Measurements from ENCODE around the gene LYPD3.
A peak's percentile ranks its signal among the peaks of the same experiment; 100 is the strongest.
"Not testable (repeated sequence)": the region's sequence is repeated elsewhere in the genome, so short reads cannot be mapped to it uniquely, and the experiment has no call there.

LYPD3 gene

DNA sequence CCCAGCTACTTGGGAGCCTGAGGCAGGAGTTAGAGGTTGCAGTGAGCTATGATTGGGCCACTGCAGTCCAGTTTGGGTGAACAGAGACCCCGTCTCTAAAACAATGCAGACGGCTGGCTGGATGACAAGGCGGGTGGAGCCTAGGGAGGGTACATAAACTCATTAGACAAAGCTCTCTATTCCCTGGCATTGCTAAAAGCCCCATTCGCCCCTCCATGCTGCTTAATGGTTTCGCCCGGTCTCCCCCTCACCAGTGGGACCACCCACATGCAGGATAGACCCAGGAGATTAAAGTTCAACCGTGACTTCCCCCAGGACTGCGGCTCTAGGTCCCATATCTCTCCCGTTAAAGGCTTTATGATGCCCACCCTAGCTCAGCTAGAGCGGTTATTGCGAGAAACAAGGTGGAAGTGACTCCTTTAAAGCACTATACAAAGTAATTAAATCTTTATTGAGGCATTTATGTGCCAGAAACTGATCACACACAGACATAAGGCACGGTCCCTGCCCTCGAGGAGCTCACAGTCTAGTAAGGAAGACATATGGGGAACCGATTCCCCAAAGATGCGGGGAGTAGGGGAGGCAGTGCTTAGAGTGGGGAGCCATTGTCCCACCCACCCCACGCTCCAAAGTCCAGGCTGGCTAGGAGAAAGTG is 4.9 kb downstream of the LYPD3 start:
- no peak for DNase-seq

GRCh38 chr19:43457809-43458208 is 7.6 kb downstream of the LYPD3 start:
- peak in 1 of 2 experiments; percentile 12 for DNase-seq

DNA sequence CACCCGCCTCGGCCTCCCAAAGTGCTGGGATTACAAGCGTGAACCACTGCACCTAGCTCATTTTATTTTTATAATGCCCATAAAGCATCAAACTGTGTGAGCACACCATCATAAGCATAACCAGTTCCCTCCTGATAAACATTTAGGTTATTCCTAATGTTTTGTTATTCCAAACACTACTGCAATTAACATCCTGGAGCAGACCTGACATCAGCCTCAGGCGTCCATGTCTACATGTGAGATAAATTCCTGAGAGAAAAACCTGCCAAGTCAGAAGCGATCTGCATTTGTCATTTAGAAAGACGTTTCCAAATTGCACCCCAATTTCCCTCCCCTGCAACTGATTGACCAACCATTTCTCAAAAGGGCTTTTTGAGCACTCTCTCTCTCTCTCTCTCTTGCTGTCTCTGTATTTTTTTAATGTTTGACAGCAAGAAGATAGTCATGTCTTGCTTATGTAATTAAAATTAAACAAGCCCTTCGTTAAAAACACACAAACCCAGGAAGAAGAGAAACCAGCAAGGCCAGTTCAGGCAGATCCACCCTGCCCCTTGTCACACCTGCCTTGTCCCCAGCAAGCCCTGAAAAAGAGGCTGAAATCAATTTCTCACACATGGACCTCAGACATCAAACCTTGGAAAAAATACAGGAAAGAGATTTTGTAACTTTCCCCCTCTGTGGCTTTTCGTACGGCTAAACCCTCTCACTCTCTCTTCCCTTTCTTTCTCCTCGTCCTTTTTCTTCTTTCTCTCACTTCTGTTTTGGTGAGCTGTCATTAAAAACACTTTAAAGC is 9.9 kb downstream of the LYPD3 start:
- DNase-seq, result peak; percentile 16 to 28

DNA sequence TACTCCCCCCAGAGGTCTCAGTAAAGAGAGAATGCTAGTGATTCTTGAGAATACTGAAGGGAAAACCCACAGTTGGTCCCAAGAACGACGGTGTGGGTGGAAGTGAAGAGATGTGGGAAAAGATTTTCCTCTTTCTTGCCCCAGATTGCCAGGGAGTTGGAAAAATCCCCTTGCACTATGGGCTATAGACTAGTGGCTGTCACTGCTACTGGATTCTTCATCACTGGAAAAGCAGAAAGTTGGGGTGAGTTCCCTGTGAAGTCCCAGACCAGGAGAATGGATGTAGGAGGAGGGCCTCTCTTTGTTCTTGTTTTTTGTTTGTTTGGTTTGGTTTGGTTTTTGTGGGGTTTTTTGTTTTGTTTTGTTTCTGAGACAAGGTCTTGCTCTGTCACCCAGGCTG is 11.4 kb downstream of the LYPD3 start:
- no peak for DNase-seq

DNA sequence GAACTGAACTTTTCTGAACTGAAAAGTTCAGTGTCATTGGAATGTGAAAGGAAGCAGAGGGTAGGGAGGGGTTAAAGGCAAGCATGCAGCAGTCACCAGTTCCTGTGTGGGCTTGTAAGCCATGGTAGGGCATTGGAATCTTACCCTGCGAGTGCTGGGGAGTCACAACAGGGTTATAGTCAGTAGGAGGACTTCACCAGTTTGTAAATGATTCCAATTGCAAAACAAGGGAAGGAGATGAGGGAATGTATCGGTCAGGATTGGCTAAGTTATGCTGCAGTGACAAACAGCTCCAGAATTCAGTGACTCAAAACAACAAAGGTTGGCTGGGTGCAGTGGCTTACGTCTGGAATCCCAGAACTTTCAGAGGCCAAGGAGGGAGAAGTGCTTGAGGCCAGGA is 12.8 kb downstream of the LYPD3 start:
- DNase-seq, result no peak

DNA sequence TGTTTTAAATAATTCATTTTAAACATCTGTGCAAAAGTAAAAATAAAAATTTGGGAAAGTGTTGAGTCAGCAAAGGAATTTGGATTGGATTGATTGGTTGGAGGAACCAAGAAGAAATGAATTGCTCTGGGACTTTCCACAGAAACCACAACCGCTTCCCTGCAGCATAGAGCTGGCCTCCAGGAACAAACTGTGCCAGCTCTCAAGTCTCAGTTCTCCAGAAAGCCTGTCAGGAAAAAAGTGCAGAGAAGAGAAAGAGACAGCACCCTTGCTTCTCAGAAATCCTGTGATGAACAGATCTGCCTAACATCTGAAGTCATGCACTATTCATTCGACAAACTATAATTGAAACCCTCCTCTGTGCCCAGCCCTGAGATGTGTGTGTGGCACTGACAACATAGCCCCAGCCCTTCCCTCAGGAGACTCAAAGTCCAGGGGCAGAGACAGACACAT is 14.8 kb downstream of the LYPD3 start:
- no peak for DNase-seq

DNA sequence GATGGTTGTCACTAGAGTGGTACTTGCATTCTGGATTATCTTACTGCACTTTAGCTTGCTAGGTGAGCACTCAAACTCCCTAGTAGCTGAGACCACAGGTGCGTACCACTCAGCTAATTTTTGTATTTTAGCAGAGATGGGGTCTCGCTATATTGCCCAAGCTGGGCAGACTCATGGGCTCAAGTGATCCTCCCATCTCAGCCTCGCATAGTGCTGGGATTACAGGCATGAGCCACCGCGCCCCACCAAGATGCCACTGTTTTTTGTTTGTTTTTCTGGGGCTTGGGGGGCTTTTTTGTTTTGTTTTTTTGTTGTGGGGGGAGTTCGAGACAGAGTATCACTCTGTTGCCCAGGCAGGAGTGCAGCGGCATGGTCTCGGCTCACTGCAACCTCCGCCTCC is 17.8 kb downstream of the LYPD3 start:
- DNase-seq, result no peak

DNA sequence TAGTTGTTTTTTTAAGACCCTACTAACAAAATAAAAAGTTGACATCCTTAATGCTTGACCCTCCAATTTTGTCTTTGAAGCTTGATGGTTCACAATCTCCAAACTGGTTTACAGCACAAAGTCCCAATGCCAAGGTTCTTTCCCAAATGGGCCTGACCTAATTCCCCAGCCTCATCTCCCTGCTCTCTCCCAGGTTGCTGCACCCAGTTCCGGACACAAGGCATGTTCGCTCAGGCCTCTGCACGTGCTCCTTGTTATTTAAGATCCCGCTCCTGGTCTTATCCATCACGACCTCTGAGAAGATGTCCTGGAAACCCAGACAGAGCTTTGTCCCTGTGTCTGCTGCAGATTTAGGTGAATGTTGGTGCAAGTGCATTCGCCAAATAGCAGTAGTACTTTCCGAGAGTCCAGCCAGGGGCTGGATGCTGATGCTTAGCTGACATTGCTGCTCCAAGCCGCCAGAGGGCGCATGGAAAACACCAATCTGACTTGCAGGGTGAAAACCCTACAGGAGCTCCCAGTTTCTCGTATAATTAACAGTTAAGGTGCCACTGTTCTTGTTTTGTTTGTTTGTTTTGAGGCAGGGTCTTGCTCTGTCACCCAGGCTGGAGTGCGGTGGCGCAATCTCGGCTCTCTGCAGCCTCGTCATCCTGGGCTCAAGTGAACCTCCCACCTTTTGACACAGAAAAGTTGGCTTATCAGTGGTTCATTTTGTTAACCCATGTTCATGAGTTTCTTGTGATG is 18.5 kb downstream of the LYPD3 start:
- peak; percentile 66 to 83 for DNase-seq

GRCh38 chr19:43445426-43445825 is 20.0 kb downstream of the LYPD3 start:
- DNase-seq, result no peak

DNA sequence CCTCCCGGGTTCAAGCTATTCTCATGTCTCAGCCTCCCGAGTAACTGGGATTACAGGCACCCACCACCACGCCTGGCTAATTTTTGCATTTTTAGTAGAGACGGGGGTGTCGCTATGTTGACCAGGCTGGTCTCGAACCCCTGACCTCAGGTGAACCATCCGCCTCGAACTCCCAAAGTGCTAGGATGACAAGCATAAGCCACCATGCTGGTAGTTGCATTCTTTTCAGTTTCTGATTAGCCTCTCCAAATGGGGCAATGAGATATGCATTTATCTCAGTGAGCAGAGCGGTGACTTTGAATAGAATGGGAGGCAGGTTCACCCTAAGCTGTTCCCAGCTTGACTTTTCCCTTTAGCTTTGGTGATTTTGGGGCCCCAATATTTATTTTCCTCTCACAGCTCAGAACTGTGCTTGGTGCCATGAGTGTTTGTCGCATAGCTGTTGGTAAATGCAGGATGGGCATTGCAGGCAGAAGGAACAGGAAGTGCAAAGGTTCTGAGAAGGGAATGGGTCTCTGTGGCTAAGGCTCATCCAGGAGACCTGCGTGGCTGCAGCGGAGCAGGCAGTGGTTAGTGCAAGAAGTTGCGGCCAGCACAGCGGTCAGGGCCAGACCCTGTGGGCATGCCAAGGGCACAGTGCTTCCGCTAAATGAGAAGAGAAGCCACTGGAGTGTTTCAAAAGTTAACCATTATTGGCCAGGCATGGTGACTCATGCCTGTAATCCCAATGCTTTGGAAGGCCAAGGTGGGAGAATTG is 20.7 kb downstream of the LYPD3 start:
- no peak for DNase-seq

GRCh38 chr19:43444091-43444490 is 21.3 kb downstream of the LYPD3 start:
- not testable (repeated sequence) for DNase-seq

GRCh38 chr19:43441716-43442115 is 23.7 kb downstream of the LYPD3 start:
- DNase-seq, result no peak

- DNase-seq, result no peak
These were observed 25.7 kb downstream of the LYPD3 start for GRCh38 chr19:43439709-43440063.

DNA sequence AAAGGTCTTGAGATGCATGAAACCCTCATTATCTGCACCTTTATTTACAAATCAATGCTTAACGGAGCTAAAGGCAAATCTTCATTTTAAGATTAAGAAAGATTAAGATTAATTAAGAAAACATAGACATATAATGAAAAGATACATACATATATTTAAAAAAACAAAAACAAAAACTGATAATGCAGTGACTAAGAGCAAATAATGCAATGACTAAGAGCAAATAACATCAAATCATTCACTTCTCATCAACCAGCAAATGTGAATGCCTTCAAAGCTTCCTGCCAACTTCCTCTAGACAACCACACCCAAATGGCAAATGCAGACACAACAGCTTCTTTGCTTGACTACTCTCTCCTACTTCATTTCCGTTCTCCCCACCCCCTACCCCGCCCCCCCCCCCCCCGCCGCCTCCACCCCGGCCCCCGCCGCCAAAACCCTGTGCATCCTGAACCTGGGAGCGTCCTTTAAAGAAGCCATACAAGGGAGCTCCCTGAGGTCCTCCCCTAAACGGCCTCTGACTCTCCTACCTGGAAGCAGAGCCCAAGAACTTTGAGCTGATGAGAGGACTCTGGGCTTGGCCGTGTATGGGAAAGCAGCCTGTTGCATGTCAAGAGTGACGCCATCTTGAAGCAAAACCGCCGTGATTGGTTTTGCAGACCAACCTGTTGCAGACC is 26.2 kb downstream of the LYPD3 start:
- no peak for DNase-seq

- DNase-seq, result peak in 1 of 2 experiments; percentile 34
These were observed 26.9 kb downstream of the LYPD3 start for GRCh38 chr19:43438291-43439031.

- no peak for DNase-seq
These were observed 27.7 kb downstream of the LYPD3 start for GRCh38 chr19:43437712-43438111.

DNA sequence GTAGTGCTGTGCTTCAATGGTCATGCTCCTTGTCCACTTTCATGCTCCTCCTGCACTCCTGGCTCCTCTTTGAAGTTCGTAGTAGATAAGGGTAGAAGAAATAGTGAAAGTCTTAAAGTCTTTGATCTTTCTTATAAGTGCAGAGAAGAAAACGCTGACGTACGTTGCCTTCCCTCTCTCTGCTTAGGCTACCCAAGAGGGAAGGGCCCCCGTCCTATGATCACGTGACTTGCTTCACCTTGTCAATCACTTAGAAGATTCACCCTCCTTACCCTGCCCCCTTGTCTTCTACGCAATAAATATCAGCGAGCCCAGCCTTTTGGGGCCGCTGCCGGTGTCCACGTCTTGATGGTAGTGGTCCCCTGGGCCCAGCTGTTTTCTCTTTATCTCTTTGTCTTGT is 28.1 kb downstream of the LYPD3 start:
- DNase-seq, result not testable (repeated sequence)

DNA sequence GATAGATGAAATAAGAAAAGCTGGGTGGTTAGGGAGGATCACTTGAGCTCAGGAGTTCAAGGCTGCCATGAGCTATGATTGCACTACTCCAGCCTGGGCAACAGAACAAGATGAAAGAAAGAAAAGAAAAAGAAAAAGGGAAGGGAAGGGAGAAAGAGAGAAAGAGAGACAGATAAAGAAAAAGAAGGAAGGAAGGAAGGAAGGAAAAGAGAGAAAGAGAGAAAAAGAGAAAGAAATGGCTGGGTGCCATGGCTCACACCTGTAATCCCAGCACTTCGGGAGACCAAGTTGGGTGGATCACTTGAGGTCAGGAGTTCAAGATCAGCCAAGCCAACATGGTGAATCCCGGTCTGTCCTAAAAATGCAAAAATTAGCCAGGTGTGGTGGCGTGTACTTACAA is 29.6 kb downstream of the LYPD3 start:
- no peak for DNase-seq

- no peak for DNase-seq
These were observed 31.7 kb downstream of the LYPD3 start for GRCh38 chr19:43433689-43434088.

DNA sequence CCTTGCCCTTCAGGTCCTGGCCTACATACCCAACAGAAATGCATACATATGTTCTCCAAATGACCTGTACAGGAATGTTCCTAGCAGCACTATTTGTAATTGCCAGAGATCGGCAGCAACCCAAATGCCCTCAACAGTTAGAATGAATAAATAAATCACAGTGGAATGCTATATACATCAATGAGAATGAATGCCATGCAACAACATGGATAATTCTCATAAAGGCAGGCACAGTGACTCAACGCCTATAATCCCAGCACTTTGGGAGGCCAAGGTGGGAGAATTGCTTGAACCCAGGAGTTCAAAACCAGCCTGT is 32.1 kb downstream of the LYPD3 start:
- DNase-seq, result no peak

GRCh38 chr19:43430976-43431375 is 34.4 kb downstream of the LYPD3 start:
- no peak for DNase-seq

GRCh38 chr19:43430142-43430710 is 35.2 kb downstream of the LYPD3 start:
- peak in 1 of 2 experiments; percentile 33 for DNase-seq

All from NCI-H526 (cell line).